Measurements from ENCODE around the gene LAMB3.

- TF ChIP-seq CTCF (conservative IDR thresholded peaks at IDR 0.05), result no peak
- no peak for TF ChIP-seq ZFX (IDR thresholded peaks at IDR 0.05)
Measured at GRCh38 chr1:209652121-209652735, at the start of gene LAMB3.
